Liver (tissue), 9 donors: ENCODE results near the gene ITGA7. TPM values are rescaled to one million over a fixed set of nuclear protein-coding genes. Genes with fewer than 3 reads are reported as not detected.
A peak's percentile ranks its signal among the peaks of the same experiment; 100 is the strongest.

Experiments
- DNase-seq: peaks from one replicate; pipeline ENCODE4 v3.0.0-alpha.2; 2017; ENCODE audit warnings: low spot score
- H3K27ac ChIP-seq, 2 donors: one replicate each; pipeline ENCODE4 v1.7.0; 2013; ENCODE audit warnings: inconsistent platforms in 2 of 2, low read length in 2 of 2, control low read depth in 1 of 2, low read depth in 1 of 2, mild to moderate bottlenecking in 1 of 2
- H3K27me3 ChIP-seq, 4 donors: one replicate each; pipeline versions ENCODE4 v1.6.1 to v1.7.0; 2013; ENCODE audit warnings: low read length in 3 of 4, inconsistent platforms in 1 of 4, mild to moderate bottlenecking in 1 of 4, moderate library complexity in 1 of 4; ENCODE audit not compliant: control insufficient read depth in 4 of 4, insufficient read depth in 4 of 4
- H3K36me3 ChIP-seq, 4 donors: one replicate each; pipeline versions ENCODE4 v1.6.1 to v1.7.0; 2013; ENCODE audit warnings: low read length in 3 of 4, mild to moderate bottlenecking in 3 of 4, low read depth in 1 of 4, moderate library complexity in 1 of 4; ENCODE audit not compliant: control insufficient read depth in 4 of 4, insufficient read depth in 3 of 4
- H3K4me1 ChIP-seq, 4 donors: one replicate each; pipeline versions ENCODE4 v1.6.1 to v1.7.0; 2013; ENCODE audit warnings: low read length in 3 of 4, mild to moderate bottlenecking in 3 of 4, moderate library complexity in 1 of 4; ENCODE audit not compliant: control insufficient read depth in 4 of 4, insufficient read depth in 4 of 4
- H3K4me3 ChIP-seq, 3 donors: one replicate each; pipeline versions ENCODE4 v1.6.1 to v1.7.0; 2013; ENCODE audit warnings: low read length in 3 of 3, control low read depth in 1 of 3, low read depth in 1 of 3, mild to moderate bottlenecking in 1 of 3
- H3K9ac ChIP-seq, 2 donors: one replicate each; pipeline ENCODE4 v1.7.0; 2013; ENCODE audit warnings: low read length in 2 of 2, mild to moderate bottlenecking in 2 of 2, moderate library complexity in 2 of 2, control low read depth in 1 of 2, low read depth in 1 of 2
- H3K9me3 ChIP-seq, 4 donors: one replicate each; pipeline versions ENCODE4 v1.6.1 to v1.7.0; 2013; ENCODE audit warnings: low read length in 3 of 4; ENCODE audit not compliant: control insufficient read depth in 4 of 4
- EGR1 ChIP-seq, 2 donors: IDR thresholded peaks; 2 replicates each; pipeline ENCODE4 v1.6.1; 2016 to 2018; ENCODE audit warnings: antibody characterized with exemption in 2 of 2, low read depth in 2 of 2
- FOXA1 ChIP-seq: IDR thresholded peaks from 2 replicates; pipeline ENCODE4 v1.6.1; 2016; ENCODE audit warnings: antibody characterized with exemption
- FOXA2 ChIP-seq: IDR thresholded peaks from 2 replicates; pipeline ENCODE4 v1.6.1; 2016; ENCODE audit warnings: antibody characterized with exemption
- GABPA ChIP-seq, 2 donors: IDR thresholded peaks in 1 of 2; conservative IDR thresholded peaks in 1 of 2; 2 replicates each; pipeline ENCODE4 v1.6.1; 2016; ENCODE audit warnings: antibody characterized with exemption in 2 of 2, mild to moderate bottlenecking in 1 of 2, moderate library complexity in 1 of 2
- HNF4A ChIP-seq, 2 donors: conservative IDR thresholded peaks; 2 replicates each; pipeline ENCODE4 v1.6.1; 2016; ENCODE audit warnings: antibody characterized with exemption in 2 of 2, mild to moderate bottlenecking in 2 of 2
- HNF4G ChIP-seq: IDR thresholded peaks from 2 replicates; pipeline ENCODE4 v1.6.1; 2016; ENCODE audit warnings: antibody characterized with exemption
- JUND ChIP-seq, 2 donors: IDR thresholded peaks; 2 replicates each; pipeline ENCODE4 v1.6.1; 2016; ENCODE audit warnings: antibody characterized with exemption in 2 of 2
- NR2F2 ChIP-seq: IDR thresholded peaks from 2 replicates; pipeline ENCODE4 v1.6.1; 2016; ENCODE audit warnings: antibody characterized with exemption
- RAD21 ChIP-seq, 2 donors: IDR thresholded peaks; 2 replicates each; pipeline ENCODE4 v1.6.1; 2016; ENCODE audit warnings: antibody characterized with exemption in 2 of 2, mild to moderate bottlenecking in 2 of 2
- RXRA ChIP-seq, 2 donors: IDR thresholded peaks; 2 replicates each; pipeline ENCODE4 v1.6.1; 2017 to 2018; ENCODE audit warnings: antibody characterized with exemption in 2 of 2, mild to moderate bottlenecking in 1 of 2
- SP1 ChIP-seq: IDR thresholded peaks from 2 replicates; pipeline ENCODE4 v1.6.1; 2018; ENCODE audit warnings: antibody characterized with exemption, mild to moderate bottlenecking
- TAF1 ChIP-seq: conservative IDR thresholded peaks from 2 replicates; pipeline ENCODE4 v1.6.1; 2016; ENCODE audit warnings: antibody characterized with exemption, mild to moderate bottlenecking
- YY1 ChIP-seq: IDR thresholded peaks from 2 replicates; pipeline ENCODE4 v1.6.1; 2016; ENCODE audit warnings: antibody characterized with exemption, mild to moderate bottlenecking
- WGBS: extraction: QIAGEN DNeasy Blood & Tissue Kit; methylation state at CpG from one replicate; pipeline ENCODE4 v1.1.7; 2013; 5-methylcytosine and 5-hydroxymethylcytosine counted together
- polyA plus RNA-seq, 2 donors: library from polyadenylated mRNA; stranded (reverse) in 1 of 2; unstranded in 1 of 2; fragments of 200-250 nt in 1 of 2; fragments of >200 nt in 1 of 2; fragmentation: Nextera tagmentation in 1 of 2; extraction: Ambion mirVana in 1 of 2; gene quantifications; one replicate each; pipeline versions ENCODE4 v1.2.1 to v1.2.3, GENCODE V29; 2013 to 2015
- total RNA-seq, 2 donors: library from RNA; depleted of rRNA; stranded (reverse); fragments of >200 nt; gene quantifications; one replicate each; pipeline ENCODE4 v1.2.3, GENCODE V29; 2014
- TF ChIP-seq, protein P1 (sequence below): IDR thresholded peaks from 2 replicates; pipeline ENCODE4 v1.6.1; 2016; ENCODE audit warnings: antibody characterized with exemption, mild to moderate bottlenecking
- TF ChIP-seq, protein P2 (sequence below): IDR thresholded peaks from 2 replicates; pipeline ENCODE4 v1.6.1; 2016; ENCODE audit warnings: antibody characterized with exemption
- TF ChIP-seq, protein P3 (sequence below): IDR thresholded peaks from 2 replicates; pipeline ENCODE4 v1.6.1; 2016; ENCODE audit warnings: antibody characterized with exemption
- TF ChIP-seq, protein P4 (sequence below): IDR thresholded peaks from 2 replicates; pipeline ENCODE4 v1.6.1; 2016; ENCODE audit warnings: antibody characterized with exemption
- donor health status: healthy.
- donor health status: healthy.
- donor health status: healthy.
- donor health status: healthy.
- donor health status: healthy.

ITGA7 gene
- total and polyA plus RNA-seq, 4 donors, result 0.98 to 4.9 (median 3.3) TPM

DNA sequence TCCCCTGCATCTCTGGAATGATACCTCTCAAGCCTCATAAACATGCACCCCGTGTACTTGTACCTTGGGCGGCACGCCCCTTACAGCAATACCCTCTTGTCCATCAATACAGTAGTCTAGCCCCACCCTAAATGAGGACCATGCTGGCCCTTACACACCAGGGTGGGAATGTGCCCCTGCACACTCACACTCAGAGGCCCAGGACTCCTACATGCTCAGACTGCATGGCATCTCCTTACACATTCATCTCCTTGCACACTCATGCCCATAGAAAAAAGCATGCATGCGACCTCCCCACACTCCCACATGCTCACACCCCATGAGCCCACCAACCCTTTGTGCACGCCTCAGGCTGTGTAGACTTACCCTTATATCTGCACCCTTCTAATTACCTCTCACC is 22.0 kb downstream of the ITGA7 start (continued):
- TF ChIP-seq, protein P1, sequence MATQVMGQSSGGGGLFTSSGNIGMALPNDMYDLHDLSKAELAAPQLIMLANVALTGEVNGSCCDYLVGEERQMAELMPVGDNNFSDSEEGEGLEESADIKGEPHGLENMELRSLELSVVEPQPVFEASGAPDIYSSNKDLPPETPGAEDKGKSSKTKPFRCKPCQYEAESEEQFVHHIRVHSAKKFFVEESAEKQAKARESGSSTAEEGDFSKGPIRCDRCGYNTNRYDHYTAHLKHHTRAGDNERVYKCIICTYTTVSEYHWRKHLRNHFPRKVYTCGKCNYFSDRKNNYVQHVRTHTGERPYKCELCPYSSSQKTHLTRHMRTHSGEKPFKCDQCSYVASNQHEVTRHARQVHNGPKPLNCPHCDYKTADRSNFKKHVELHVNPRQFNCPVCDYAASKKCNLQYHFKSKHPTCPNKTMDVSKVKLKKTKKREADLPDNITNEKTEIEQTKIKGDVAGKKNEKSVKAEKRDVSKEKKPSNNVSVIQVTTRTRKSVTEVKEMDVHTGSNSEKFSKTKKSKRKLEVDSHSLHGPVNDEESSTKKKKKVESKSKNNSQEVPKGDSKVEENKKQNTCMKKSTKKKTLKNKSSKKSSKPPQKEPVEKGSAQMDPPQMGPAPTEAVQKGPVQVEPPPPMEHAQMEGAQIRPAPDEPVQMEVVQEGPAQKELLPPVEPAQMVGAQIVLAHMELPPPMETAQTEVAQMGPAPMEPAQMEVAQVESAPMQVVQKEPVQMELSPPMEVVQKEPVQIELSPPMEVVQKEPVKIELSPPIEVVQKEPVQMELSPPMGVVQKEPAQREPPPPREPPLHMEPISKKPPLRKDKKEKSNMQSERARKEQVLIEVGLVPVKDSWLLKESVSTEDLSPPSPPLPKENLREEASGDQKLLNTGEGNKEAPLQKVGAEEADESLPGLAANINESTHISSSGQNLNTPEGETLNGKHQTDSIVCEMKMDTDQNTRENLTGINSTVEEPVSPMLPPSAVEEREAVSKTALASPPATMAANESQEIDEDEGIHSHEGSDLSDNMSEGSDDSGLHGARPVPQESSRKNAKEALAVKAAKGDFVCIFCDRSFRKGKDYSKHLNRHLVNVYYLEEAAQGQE, result no peak
- no peak for TF ChIP-seq GABPA (IDR thresholded peaks at IDR 0.05 in 1 of 2, conservative IDR thresholded peaks at IDR 0.05 in 1 of 2)
- TF ChIP-seq FOXA2, result no peak
- TF ChIP-seq YY1, result no peak

DNA sequence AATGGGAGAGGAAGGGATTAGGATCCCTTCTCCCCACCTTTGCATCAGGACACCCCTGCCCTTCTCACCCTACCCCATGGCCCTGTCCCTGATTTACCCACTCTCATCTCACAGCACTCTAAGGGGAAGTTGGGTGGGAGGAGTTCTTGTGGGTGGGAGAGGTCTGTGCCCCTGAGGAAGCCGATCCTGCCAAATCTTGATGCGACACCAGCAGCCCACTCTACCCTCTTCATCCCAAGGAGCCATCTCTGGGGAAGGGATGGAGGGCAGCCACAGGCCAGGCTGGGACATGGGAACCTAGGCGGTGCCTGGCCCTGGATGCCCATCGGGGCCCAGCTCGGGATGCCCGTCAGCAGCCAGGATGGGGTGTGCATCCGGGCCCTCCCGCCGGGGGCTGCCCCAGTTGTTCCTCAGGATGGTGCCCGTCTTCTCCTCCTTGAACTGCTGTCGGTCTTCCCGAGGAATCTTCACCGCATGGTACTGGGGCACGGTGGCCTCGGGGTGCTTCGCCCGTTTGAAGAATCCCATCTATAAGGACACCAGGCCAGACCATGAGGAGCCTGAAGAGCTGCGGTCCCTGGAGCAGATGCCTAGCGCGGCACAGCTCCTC is 22.8 kb downstream of the ITGA7 start:
- DNase-seq, result no peak
- H3K4me3 ChIP-seq, result no peak overlapping the region
- H3K4me1 ChIP-seq, result peaks cover 6 to 19% (median 9%) of the 10 kb centered on the region in 4 donors
- no peaks in the 10 kb centered on the region for H3K27me3 ChIP-seq
- no peak overlapping the region for H3K27ac ChIP-seq
- peaks cover 0 to 9% (median 0%) of the 10 kb centered on the region in 4 donors for H3K36me3 ChIP-seq
- WGBS, result 96% methylated on average over 20 of the region's 20 CpGs
- TF ChIP-seq EGR1 (IDR thresholded peaks at IDR 0.05; ENCODE audit: low read depth in 2 of 2) (no peak), JUND (IDR thresholded peaks at IDR 0.05) (no peak), HNF4G (no peak), HNF4A (conservative IDR thresholded peaks at IDR 0.05) (no peak), SP1 (no peak), FOXA1 (no peak), FOXA2 (no peak), NR2F2 (no peak), RAD21 (IDR thresholded peaks at IDR 0.05) (no peak), GABPA (IDR thresholded peaks at IDR 0.05 in 1 of 2, conservative IDR thresholded peaks at IDR 0.05 in 1 of 2) (no peak)
- TF ChIP-seq, protein P2, sequence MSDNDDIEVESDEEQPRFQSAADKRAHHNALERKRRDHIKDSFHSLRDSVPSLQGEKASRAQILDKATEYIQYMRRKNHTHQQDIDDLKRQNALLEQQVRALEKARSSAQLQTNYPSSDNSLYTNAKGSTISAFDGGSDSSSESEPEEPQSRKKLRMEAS, result no peak
- TF ChIP-seq, protein P3, sequence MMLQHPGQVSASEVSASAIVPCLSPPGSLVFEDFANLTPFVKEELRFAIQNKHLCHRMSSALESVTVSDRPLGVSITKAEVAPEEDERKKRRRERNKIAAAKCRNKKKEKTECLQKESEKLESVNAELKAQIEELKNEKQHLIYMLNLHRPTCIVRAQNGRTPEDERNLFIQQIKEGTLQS, result no peak
- no peaks in the 10 kb centered on the region for H3K9me3 ChIP-seq
- H3K9ac ChIP-seq, result no peak overlapping the region

DNA sequence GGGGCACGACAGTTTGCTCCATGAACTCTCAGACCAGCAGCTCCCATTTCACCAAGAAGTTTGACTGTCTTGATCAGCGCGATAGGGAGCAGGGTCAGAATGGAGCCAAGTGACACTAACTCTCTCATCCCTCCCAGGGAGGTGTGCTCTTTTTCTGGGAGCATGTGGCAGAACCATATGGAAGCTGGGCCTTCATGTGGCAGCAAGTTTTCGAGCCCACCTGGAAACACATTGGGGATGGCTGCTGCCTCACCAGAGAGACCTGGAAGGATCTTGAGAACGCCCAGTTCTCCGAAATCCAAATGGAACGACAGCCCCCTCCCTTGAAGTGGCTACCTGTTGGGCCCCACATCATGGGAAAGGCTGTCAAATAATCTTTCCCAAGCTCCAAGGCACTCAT is 24.0 kb downstream of the ITGA7 start:
- H3K36me3 ChIP-seq, result peaks cover 0 to 9% (median 0%) of the 10 kb centered on the region in 4 donors
- DNase-seq, result no peak
- H3K9me3 ChIP-seq, result no peaks in the 10 kb centered on the region
- no peak overlapping the region for H3K9ac ChIP-seq
- peak overlapping the region in 1 of 3 donors; percentile 31 for H3K4me3 ChIP-seq
- WGBS, result 92% methylated on average over 7 of the region's 7 CpGs
- no peak for TF ChIP-seq EGR1 (IDR thresholded peaks at IDR 0.05; ENCODE audit: low read depth in 2 of 2)
- no peak for TF ChIP-seq HNF4G
- TF ChIP-seq GABPA (IDR thresholded peaks at IDR 0.05 in 1 of 2, conservative IDR thresholded peaks at IDR 0.05 in 1 of 2), result no peak
- TF ChIP-seq RXRA (IDR thresholded peaks at IDR 0.05), result no peak
- TF ChIP-seq, protein P4, sequence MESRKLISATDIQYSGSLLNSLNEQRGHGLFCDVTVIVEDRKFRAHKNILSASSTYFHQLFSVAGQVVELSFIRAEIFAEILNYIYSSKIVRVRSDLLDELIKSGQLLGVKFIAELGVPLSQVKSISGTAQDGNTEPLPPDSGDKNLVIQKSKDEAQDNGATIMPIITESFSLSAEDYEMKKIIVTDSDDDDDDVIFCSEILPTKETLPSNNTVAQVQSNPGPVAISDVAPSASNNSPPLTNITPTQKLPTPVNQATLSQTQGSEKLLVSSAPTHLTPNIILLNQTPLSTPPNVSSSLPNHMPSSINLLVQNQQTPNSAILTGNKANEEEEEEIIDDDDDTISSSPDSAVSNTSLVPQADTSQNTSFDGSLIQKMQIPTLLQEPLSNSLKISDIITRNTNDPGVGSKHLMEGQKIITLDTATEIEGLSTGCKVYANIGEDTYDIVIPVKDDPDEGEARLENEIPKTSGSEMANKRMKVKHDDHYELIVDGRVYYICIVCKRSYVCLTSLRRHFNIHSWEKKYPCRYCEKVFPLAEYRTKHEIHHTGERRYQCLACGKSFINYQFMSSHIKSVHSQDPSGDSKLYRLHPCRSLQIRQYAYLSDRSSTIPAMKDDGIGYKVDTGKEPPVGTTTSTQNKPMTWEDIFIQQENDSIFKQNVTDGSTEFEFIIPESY, result no peak
- TF ChIP-seq, protein P3, result no peak
- no peak for TF ChIP-seq RAD21 (IDR thresholded peaks at IDR 0.05)
- TF ChIP-seq SP1, result no peak
- TF ChIP-seq TAF1, result no peak
- TF ChIP-seq, protein P1, result no peak
- TF ChIP-seq JUND (IDR thresholded peaks at IDR 0.05), result no peak
- TF ChIP-seq FOXA1, result no peak
- TF ChIP-seq HNF4A (conservative IDR thresholded peaks at IDR 0.05), result no peak
- no peak for TF ChIP-seq NR2F2
- TF ChIP-seq, protein P2, result no peak
- H3K27me3 ChIP-seq, result no peaks in the 10 kb centered on the region
- H3K4me1 ChIP-seq, result peaks cover 6 to 19% (median 9%) of the 10 kb centered on the region in 4 donors
- H3K27ac ChIP-seq, result no peak overlapping the region
